Testis (tissue), 2 donors: ENCODE measurements around the gene CHST2.

Source experiments
- POLR2A ChIP-seq: fragments of 450-650 bp; IDR thresholded peaks from one replicate; pipeline ENCODE4 v1.6.1; 2017; ENCODE audit warnings: antibody characterized with exemption, mild to moderate bottlenecking, moderate library complexity
- TF ChIP-seq, protein P1 (sequence below), 3 experiments: fragments of 450-650 bp in 2 of 3; fragments of 200-600 bp in 1 of 3; sonication (generic) in 1 of 3; IDR thresholded peaks; one replicate each; pipeline ENCODE4 v1.5.1; 2016 to 2019; ENCODE audit warnings: antibody characterized with exemption in 3 of 3, mild to moderate bottlenecking in 2 of 3, moderate library complexity in 1 of 3

DNA sequence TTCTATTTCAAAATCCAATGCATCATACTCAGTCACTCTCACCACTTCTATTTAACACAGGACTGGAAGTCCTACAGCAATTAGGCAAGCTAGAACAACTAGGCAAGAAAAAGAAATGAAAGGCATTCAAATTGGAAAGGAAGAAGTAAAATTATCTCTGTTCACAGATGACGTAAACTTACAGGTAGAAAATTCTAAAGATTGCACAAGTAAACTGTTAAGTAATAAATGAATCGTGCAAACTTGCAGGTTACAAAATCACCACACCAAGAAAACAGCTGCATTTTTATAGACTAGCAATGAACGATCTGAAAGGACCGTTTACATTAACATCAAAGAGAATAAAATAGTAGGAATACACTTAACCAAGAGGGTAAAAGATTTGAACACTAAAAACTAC, 36.2 kb downstream of the CHST2 start:
- TF ChIP-seq, protein P1, sequence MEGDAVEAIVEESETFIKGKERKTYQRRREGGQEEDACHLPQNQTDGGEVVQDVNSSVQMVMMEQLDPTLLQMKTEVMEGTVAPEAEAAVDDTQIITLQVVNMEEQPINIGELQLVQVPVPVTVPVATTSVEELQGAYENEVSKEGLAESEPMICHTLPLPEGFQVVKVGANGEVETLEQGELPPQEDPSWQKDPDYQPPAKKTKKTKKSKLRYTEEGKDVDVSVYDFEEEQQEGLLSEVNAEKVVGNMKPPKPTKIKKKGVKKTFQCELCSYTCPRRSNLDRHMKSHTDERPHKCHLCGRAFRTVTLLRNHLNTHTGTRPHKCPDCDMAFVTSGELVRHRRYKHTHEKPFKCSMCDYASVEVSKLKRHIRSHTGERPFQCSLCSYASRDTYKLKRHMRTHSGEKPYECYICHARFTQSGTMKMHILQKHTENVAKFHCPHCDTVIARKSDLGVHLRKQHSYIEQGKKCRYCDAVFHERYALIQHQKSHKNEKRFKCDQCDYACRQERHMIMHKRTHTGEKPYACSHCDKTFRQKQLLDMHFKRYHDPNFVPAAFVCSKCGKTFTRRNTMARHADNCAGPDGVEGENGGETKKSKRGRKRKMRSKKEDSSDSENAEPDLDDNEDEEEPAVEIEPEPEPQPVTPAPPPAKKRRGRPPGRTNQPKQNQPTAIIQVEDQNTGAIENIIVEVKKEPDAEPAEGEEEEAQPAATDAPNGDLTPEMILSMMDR (IDR thresholded peaks at IDR 0.05): no peak
- no peak for TF ChIP-seq POLR2A
